Bronchial epithelial cell (primary cell): Measurements from ENCODE around the gene POLR1A. TPM values are rescaled to one million over a fixed set of nuclear protein-coding genes. Genes with fewer than 3 reads are reported as not detected.

Experiments
- DNase-seq: peaks from one replicate; pipeline ENCODE4 v3.0.0-alpha.2; 2010; ENCODE audit warnings: low read depth
- FAIRE-seq: peaks from 2 replicates; lab custom pipeline; 2011; peaks lifted over from hg19 to GRCh38; lab: Jason Lieb, UNC
- H3K27me3 ChIP-seq: 2 replicates; pipeline ENCODE4 v1.5.1; 2011; ENCODE audit warnings: low read length; ENCODE audit not compliant: control insufficient read depth, insufficient read depth
- H3K36me3 ChIP-seq: 2 replicates; pipeline ENCODE4 v1.5.1; 2011; ENCODE audit warnings: low read length; ENCODE audit not compliant: control insufficient read depth, insufficient read depth
- H3K4me3 ChIP-seq: 2 replicates; pipeline ENCODE4 v1.5.1; 2011; ENCODE audit warnings: mild to moderate bottlenecking, low read depth, low read length, control low read depth
- total RNA-seq: library from RNA; depleted of rRNA; stranded (reverse); fragments of >200 nt; gene quantifications from 2 replicates; pipeline ENCODE4 v1.2.1, GENCODE V29; 2014
- TF ChIP-seq, protein P1 (sequence below): IDR thresholded peaks from 2 replicates; pipeline ENCODE4 v1.5.1; 2011; ENCODE audit warnings: mild to moderate bottlenecking, moderate library complexity, low read length, control low read depth, inconsistent platforms; ENCODE audit not compliant: insufficient read depth, severe bottlenecking

Gene POLR1A
- total RNA-seq, 1 donor from 2014 or later, result 9.7 TPM

DNA sequence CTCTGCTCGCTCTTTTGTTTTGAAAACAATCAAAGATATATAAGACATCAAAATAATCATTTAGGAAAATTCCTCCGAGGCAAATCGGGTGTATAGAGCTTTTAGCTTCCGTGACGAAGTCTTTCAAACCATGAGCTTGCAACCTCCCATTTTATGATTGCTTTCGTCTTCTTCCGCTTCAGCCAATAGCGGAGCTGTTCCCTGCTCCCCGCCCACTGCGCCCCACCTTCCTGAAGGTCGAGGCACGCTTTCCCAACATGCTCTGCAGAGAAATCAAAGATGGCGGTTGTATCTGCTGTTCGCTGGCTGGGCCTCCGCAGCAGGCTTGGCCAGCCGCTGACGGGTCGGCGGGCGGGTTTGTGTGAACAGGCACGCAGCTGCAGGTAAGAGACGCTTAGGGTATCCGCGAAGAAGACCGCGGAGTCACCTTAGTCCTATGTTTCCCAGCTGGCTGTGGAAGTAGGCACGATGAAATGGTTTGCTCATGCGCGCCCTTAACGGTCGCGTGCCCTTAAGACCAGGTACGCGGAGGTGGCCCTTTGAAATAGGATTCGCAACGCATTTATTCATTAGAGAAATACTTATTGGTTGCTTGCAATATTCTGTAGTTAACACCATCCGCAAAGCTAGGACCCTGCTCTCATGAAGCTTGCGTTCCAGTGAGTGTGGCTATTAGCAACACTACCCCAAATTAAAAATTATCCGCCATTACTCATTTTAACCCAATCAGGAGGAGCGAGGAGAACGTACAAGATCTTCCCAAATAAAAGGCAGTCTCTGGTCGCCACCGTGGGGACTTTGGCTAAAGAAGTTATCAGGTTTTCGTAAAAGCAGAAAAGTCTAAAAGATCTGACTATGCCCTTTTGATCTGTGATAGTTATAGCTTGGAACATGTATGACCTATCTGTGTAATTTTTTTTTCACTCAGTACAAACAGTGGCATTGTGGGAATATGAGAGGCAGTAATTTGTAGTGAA is 571 bp upstream of the POLR1A start, which contains the start of gene PTCD3:
PTCD3 (plus strand) TSS at position 267 of the 977 bp plus-strand sequence; CDS start at position 280, 13 bp downstream.
- TF ChIP-seq, protein P1, sequence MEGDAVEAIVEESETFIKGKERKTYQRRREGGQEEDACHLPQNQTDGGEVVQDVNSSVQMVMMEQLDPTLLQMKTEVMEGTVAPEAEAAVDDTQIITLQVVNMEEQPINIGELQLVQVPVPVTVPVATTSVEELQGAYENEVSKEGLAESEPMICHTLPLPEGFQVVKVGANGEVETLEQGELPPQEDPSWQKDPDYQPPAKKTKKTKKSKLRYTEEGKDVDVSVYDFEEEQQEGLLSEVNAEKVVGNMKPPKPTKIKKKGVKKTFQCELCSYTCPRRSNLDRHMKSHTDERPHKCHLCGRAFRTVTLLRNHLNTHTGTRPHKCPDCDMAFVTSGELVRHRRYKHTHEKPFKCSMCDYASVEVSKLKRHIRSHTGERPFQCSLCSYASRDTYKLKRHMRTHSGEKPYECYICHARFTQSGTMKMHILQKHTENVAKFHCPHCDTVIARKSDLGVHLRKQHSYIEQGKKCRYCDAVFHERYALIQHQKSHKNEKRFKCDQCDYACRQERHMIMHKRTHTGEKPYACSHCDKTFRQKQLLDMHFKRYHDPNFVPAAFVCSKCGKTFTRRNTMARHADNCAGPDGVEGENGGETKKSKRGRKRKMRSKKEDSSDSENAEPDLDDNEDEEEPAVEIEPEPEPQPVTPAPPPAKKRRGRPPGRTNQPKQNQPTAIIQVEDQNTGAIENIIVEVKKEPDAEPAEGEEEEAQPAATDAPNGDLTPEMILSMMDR, result no peak

GRCh38 chr2:86102157-86102556 is 3.5 kb downstream of the POLR1A start:
- DNase-seq (no peak), FAIRE-seq (no peak)
- H3K36me3 ChIP-seq, result peaks cover 6% of the 10 kb centered on the region
- H3K4me3 ChIP-seq, result no peak overlapping the region
- no peaks in the 10 kb centered on the region for H3K27me3 ChIP-seq
- TF ChIP-seq, protein P1, result no peak

More for the DNA sequence above, 571 bp upstream of the POLR1A start, which contains the start of gene PTCD3:
- DNase-seq, result peak; percentile 95
- Histone ChIP-seq H3K36me3 (peaks cover 9% of the 10 kb centered on the region), H3K27me3 (no peaks in the 10 kb centered on the region), H3K4me3 (peak within 1 kb of the TSS; percentile 92)
- FAIRE-seq, result no peak

GRCh38 chr2:86097913-86098312 is 7.8 kb downstream of the POLR1A start:
- Histone ChIP-seq H3K4me3 (no peak overlapping the region), H3K27me3 (no peaks in the 10 kb centered on the region), H3K36me3 (peaks cover 11% of the 10 kb centered on the region)
- FAIRE-seq, result no peak
- TF ChIP-seq, protein P1, result no peak
- DNase-seq, result no peak

DNA sequence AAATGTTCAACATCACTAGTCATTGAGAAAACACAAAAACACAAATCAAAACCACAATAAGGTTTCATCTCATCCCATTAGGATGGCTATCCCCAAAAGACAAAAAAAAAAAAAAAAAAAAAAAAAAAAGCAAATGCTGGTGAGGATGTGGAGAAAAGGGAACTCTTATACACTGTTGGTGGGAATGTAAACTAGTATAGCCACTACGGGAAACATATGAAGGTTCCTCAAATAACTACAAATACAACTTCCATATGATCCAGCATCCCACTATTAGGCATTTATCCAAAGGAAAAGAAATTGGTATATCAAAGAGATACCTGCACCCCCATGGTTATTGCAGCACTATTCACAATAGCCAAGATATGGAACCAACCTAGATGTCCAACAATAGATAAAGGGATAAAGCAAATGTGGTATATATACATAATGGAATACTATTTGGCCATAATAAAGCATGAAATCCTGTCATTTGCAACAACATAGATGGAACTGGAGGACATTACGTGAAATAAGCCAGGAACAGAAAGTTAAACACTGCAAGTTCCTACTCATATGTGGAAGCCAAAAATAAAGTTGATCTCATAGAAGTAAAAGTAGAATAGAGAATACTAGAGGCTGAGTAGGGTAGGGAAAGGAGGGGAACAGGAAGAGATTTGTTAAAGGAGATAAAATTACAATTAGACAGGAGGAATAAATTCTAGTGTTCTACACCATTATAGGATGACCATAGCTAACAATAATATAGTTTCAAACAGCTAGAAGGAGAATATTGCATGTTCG is 8.4 kb downstream of the POLR1A start:
- H3K27me3 ChIP-seq, result no peaks in the 10 kb centered on the region
- no peak overlapping the region for H3K4me3 ChIP-seq
- H3K36me3 ChIP-seq, result peaks cover 9% of the 10 kb centered on the region
- FAIRE-seq, result no peak
- no peak for DNase-seq
- TF ChIP-seq, protein P1, result no peak

- FAIRE-seq (no peak), DNase-seq (no peak)
- TF ChIP-seq, protein P1, result no peak
- Histone ChIP-seq H3K36me3 (peaks cover 15% of the 10 kb centered on the region), H3K27me3 (no peaks in the 10 kb centered on the region), H3K4me3 (no peak overlapping the region)
These were observed 11.5 kb downstream of the POLR1A start for GRCh38 chr2:86094229-86094628.
